ENCODE data around the gene MPPED1.

- TF ChIP-seq TAF1 (IDR thresholded peaks at IDR 0.05; ENCODE audit: borderline replicate concordance, low read depth, low read length) (no peak), USF2 (IDR thresholded peaks at IDR 0.05; ENCODE audit: borderline replicate concordance, low read depth, low read length) (no peak)
These were observed 28.7 kb downstream of the MPPED1 start for GRCh38 chr22:43440556-43440955.
